HUES6 (cell line): ENCODE data around the gene SMYD3.
A peak's percentile ranks its signal among the peaks of the same experiment; 100 is the strongest.

ENCODE experiments used
- H3K27ac ChIP-seq: 2 replicates; pipeline ENCODE4 v1.7.0; 2013; ENCODE audit warnings: low read depth, mild to moderate bottlenecking, low read length, inconsistent platforms
- H3K27me3 ChIP-seq: 2 replicates; pipeline ENCODE4 v1.6.1; 2013; ENCODE audit warnings: low read length; ENCODE audit not compliant: control insufficient read depth, insufficient read depth
- H3K36me3 ChIP-seq: 2 replicates; pipeline ENCODE4 v1.6.1; 2013; ENCODE audit warnings: low read length; ENCODE audit not compliant: control insufficient read depth, insufficient read depth
- H3K4me1 ChIP-seq: 2 replicates; pipeline ENCODE4 v1.6.1; 2013; ENCODE audit warnings: low read length; ENCODE audit not compliant: control insufficient read depth, insufficient read depth
- H3K4me3 ChIP-seq: 2 replicates; pipeline ENCODE4 v1.5.1; 2013; ENCODE audit warnings: low read depth, low read length
- H3K9ac ChIP-seq: one replicate; pipeline ENCODE4 v1.6.1; 2013; ENCODE audit warnings: mild to moderate bottlenecking, low read length
- H3K9me3 ChIP-seq: 2 replicates; pipeline ENCODE4 v1.6.1; 2013; ENCODE audit warnings: low read depth, low read length; ENCODE audit not compliant: control insufficient read depth, insufficient read depth

Gene SMYD3

DNA sequence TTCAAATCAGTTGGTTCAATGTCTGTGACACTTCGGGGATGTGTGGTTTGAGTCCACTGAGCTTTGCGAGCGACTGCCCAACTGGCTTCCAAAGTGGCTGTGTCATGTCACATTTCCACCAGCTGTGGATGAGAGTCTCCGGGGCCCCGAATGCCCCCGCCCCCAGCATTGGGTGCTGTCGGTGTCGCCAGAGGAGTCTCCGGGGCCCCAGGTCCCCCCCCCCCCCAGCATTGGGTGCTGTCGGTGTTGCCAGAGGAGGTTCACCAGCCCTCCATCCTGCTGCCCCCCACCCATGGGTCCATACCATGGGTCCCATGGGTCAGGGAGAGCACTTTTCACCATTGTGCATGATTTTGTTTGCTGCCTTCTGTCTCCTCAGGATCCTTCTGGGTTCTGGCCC is 9.0 kb upstream of the SMYD3 start:
- Histone ChIP-seq H3K27ac (no peak overlapping the region), H3K36me3 (no peaks in the 10 kb centered on the region), H3K9me3 (peaks cover 46% of the 10 kb centered on the region), H3K9ac (no peak overlapping the region), H3K4me1 (no peaks in the 10 kb centered on the region), H3K4me3 (no peak overlapping the region), H3K27me3 (no peaks in the 10 kb centered on the region)

DNA sequence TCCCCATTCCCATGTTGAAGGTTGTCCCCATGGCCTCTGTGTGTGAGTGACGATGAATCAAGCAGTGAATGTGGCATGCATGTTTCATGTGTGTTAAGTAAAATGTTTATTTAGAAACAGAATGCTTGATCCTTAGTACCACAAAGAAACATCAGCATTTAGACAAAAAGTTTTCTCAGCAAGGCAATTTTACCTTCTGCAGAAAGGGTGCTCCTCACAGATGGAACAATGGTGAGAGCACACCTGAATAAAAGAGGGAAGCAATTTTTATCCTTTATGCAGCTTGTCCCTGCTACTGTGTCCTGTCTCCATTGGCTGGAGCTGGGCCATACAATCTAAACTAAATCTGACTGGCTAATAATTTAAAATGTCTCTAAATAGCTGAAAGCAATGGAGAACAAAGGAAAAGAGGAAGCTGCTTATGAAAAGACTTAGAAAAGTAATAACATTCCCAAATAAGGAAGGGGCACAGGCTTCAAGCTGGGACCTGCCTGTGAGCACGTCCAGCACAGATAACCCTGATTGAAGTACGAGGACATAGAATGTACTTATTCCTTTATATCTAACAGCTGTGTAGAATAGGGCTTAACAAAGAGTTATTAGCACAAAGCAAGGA is 8.4 kb upstream of the SMYD3 start:
- Histone ChIP-seq H3K4me3 (no peak overlapping the region), H3K36me3 (no peaks in the 10 kb centered on the region), H3K4me1 (no peaks in the 10 kb centered on the region), H3K27me3 (no peaks in the 10 kb centered on the region), H3K9me3 (peaks cover 46% of the 10 kb centered on the region), H3K27ac (no peak overlapping the region), H3K9ac (no peak overlapping the region)

DNA sequence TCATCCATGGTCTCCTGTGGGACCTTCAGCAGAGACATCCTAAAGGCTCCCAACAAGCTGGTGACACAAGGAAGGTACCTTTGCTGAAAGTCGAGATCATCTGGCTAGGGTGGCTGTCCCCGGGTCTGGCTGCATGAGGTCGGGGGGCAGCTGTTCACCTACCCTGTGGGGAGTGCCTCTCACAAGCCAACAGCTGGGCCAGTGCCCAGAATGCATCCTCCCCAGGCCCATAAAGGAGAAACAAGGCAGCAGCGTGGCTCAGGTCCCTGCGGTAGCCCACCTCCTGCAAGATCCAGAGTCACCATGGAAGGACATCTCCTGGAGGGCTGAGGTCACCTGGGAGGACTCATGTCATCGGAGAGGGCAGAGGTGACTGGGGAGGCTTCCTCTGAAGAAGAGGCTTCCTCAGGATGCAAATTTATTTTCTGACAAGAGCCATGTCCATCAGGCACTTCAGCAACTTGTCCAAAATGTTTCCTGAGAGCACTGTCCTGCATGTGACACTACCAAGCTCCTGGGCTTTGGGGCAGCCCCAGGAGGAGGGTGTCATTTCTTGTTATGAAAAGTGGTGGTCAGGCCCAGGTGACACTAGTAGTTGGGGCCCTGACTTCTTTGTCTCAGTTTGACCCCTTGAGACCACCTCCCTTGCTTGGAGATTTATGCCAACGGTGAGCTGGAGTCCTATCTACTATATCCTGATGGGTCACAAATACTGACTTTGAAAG is 6.7 kb upstream of the SMYD3 start:
- Histone ChIP-seq H3K27ac (no peak overlapping the region), H3K9me3 (peaks cover 42% of the 10 kb centered on the region), H3K4me3 (no peak overlapping the region), H3K36me3 (no peaks in the 10 kb centered on the region), H3K9ac (no peak overlapping the region), H3K27me3 (no peaks in the 10 kb centered on the region), H3K4me1 (no peaks in the 10 kb centered on the region)

DNA sequence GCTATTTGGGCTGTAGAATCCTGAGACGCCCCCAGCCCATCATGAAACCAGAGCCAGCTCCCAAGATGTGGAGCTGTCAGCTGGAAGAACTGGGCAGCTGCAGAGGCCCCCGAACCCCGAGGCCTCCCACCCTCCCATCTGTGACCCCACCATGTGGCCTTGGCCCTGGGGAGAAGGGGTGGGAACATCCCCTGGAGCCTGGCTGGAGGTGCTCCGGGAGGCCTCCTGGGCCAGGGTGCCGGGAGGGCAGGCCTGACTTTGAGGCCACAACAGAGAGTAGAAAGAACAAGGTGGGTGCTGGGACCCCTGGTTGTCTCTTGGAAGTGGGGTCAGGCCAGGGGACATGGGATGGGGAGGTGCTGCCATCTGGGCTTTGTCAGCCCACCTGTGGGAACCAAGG is 6.0 kb upstream of the SMYD3 start:
- Histone ChIP-seq H3K27ac (no peak overlapping the region), H3K27me3 (no peaks in the 10 kb centered on the region), H3K4me3 (no peak overlapping the region), H3K9ac (no peak overlapping the region), H3K36me3 (no peaks in the 10 kb centered on the region), H3K9me3 (peaks cover 42% of the 10 kb centered on the region), H3K4me1 (no peaks in the 10 kb centered on the region)

DNA sequence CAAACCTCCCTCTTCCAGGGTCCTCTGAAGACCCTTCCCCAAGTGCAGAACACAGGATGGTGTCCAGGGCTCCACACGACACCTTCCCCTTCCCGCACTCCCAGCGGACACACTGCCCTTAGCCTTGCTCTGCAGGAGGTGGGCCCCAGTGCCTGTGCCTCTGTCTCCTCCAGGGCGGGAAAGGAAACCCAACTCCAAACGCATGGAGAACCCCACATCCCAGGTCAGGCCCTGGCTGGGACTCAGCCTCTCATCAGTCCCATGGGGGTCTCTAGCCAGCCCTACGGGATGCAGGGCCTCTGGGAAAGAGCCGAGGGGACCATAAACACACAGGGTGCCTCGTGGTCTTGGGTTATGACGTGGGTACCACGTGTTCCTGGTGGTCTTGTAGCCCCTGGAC is 5.6 kb upstream of the SMYD3 start:
- H3K4me3 ChIP-seq: no peak overlapping the region
- H3K27ac ChIP-seq: no peak overlapping the region
- no peaks in the 10 kb centered on the region for H3K4me1 ChIP-seq
- H3K9me3 ChIP-seq: peaks cover 40% of the 10 kb centered on the region
- no peaks in the 10 kb centered on the region for H3K36me3 ChIP-seq
- no peak overlapping the region for H3K9ac ChIP-seq
- H3K27me3 ChIP-seq: no peaks in the 10 kb centered on the region

DNA sequence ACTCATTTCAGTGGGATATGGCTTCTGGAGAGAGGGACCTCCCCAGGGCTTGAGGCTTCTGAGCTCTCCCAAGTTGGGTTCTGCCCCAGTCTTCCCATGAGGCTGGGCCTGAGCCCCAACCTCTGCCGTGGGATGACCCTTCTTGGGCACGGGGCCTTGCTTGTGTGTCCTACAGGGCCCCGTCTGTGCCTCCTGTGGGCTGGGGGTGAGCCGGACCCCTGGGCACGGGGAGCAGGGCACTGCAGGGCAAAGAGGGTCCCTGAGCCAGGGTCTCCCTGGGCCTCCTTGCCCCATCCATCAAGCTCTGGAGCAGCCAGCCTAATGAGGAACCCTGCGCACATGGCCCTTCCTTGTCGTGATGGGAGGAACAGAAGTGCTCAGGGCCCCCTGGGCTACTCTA is 5.2 kb upstream of the SMYD3 start:
- H3K9ac ChIP-seq: no peak overlapping the region
- peaks cover 36% of the 10 kb centered on the region for H3K9me3 ChIP-seq
- no peak overlapping the region for H3K27ac ChIP-seq

DNA sequence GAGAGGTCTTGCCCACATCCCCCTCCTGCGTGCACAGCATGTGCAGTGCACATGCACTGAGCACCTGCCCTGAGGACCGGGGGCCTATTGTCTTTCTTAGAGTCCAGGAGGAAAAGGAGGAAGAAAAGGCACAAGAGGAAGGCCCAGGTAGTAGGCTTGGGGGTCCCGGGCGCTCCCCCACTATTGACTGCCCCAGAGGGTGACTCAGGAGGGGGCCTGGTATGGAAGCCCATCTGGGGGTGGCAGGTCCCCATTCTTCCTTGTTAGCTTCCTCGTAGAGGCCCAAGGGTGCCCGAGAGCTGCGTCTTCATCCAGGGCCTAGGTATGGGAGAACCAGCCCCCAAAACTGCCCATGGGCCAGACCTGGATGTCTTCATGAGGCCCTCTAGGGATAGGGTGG is 4.1 kb upstream of the SMYD3 start:
- peaks cover 26% of the 10 kb centered on the region for H3K9me3 ChIP-seq
- H3K27ac ChIP-seq: no peak overlapping the region
- H3K4me3 ChIP-seq: no peak overlapping the region
- H3K4me1 ChIP-seq: peaks cover 1% of the 10 kb centered on the region; the same call in 1 of the 2 replicates
- no peaks in the 10 kb centered on the region for H3K36me3 ChIP-seq
- peaks cover 3% of the 10 kb centered on the region; the same call in 1 of the 2 replicates for H3K27me3 ChIP-seq
- no peak overlapping the region for H3K9ac ChIP-seq

More for the DNA sequence above, 5.2 kb upstream of the SMYD3 start:
- H3K4me3 ChIP-seq: no peak overlapping the region
- no peaks in the 10 kb centered on the region for H3K4me1 ChIP-seq
- no peaks in the 10 kb centered on the region for H3K36me3 ChIP-seq
- no peaks in the 10 kb centered on the region for H3K27me3 ChIP-seq

DNA sequence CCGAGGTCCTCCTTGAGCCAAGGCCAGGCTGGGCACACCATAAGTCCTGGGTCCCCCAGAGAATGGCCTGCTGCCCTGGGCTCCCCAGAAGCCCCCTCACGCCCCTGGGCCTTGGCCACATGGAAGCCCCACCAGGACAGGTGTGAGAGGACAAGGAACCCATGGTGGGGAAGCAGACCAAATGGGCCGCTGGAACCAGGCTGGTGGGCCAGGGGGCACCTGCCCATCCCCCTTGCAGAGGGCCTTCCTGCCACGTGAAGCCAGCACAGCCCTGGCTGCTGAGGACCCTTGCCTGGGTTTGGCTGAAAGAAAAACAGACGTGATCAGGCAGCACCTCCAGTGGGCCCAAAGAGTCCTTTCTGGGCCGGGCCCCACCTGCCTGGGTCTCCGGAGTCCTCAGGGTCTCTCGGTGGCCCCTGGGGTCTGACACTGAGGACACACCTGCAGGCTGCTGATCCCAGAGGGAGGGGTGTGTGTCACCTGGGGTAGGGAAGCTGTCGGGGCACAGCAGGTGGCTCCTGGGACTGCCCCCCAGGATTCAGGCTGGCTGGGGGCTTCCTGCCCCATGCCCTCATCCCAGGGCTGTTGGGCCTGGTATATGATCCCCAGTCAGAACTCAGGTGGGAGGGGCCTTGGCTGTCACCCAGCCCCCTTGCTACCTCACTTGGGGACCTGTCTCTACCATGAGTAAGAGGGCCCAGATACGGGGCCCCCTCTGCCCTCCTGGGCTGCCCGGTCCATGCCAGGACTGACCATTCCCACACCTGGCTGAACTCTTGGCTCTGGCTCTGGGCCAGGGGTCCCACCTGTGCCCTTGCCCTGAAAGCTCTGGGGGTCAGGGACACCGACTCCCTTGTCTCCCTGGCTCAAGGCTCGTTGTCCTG is 3.3 kb upstream of the SMYD3 start:
- Histone ChIP-seq H3K4me1 (peaks cover 5% of the 10 kb centered on the region; the same call in 1 of the 2 replicates), H3K4me3 (no peak overlapping the region), H3K27me3 (peaks cover 6% of the 10 kb centered on the region; the same call in 1 of the 2 replicates), H3K9me3 (peaks cover 17% of the 10 kb centered on the region), H3K9ac (no peak overlapping the region), H3K27ac (no peak overlapping the region), H3K36me3 (no peaks in the 10 kb centered on the region)

DNA sequence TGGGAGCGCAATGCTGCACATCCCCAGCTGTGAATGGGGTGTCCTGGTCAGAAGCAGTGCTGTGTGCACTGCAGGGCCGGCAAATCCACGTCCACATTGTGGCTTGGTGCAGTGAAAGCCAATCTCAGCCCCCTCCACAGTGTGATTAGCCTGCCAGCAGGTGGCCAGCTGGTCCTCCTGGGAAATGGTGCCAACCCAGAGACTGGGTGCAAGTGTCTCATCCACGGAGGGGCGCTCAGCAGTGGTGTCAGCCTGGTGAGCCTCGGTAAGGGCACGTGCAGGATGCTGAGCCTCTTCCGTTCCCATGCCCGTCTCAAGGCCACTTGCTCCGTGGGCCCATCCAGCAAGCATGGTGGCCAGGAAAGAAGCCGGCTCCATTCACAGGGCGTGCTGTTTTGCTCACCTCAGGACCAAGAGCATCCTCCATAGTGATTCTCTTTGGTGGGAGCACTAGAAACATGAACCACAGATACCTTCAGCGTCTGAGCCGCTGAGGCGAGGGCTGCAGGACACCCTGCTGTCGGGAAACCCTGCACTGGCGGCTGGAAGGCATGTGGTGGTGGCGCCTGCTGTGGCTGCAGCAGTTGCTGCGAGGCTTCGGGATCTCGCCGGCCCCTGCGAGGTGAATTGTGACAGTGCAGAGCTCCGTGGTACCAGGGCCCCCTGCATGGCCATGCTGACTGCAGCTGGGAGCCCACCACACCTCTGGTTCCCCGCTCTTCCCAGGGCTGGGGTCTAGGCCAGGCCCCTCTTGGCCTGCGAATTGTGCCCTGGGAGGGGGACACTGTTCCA is 2.0 kb upstream of the SMYD3 start:
- Histone ChIP-seq H3K9ac (no peak overlapping the region), H3K27me3 (peaks cover 6% of the 10 kb centered on the region; the same call in 1 of the 2 replicates), H3K9me3 (peaks cover 7% of the 10 kb centered on the region), H3K4me3 (no peak overlapping the region), H3K4me1 (peaks cover 5% of the 10 kb centered on the region; the same call in 1 of the 2 replicates), H3K36me3 (peaks cover 2% of the 10 kb centered on the region; the same call in 1 of the 2 replicates), H3K27ac (no peak overlapping the region)

DNA sequence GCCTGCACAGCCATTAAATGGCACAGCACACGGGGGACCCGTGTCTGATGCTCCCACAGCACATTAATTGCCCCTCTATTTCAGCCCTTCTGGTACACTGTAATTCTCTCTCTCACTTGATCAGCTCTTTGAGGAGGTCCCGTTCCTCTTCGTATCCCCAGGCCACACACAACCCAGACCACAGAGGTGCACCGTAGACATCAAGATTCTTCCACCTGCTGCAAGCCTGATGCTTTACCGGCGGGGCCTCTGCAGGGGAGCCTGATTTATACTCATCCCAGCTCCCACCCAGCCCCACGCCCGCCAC is 759 bp downstream of the SMYD3 start:
- Histone ChIP-seq H3K9me3 (no peaks in the 10 kb centered on the region), H3K36me3 (peaks cover 8% of the 10 kb centered on the region; the same call in 1 of the 2 replicates), H3K4me3 (peak overlapping the region; percentile 84), H3K9ac (peak overlapping the region; percentile 32), H3K4me1 (peaks cover 5% of the 10 kb centered on the region; the same call in 1 of the 2 replicates), H3K27me3 (peaks cover 6% of the 10 kb centered on the region; the same call in 1 of the 2 replicates), H3K27ac (no peak overlapping the region)
